ENCODE data around the gene KIF5A. TPM values are rescaled to one million over a fixed set of nuclear protein-coding genes. Genes with fewer than 3 reads are reported as not detected.
"Not testable (repeated sequence)": the region's sequence is repeated elsewhere in the genome, so short reads cannot be mapped to it uniquely, and the experiment has no call there.

Gene KIF5A
- total and polyA plus RNA-seq, 2 experiments from 2014 or later = 0.11 to 0.36 TPM

- Histone ChIP-seq H3K27ac (peak overlapping the region; percentile 62), H3K4me1 (ENCODE audit: low read depth) (peaks cover 11% of the 10 kb centered on the region), H3K4me3 (no peak overlapping the region), H3K9me3 (ENCODE audit: low read depth) (no peaks in the 10 kb centered on the region), H3K36me3 (peaks cover 55% of the 10 kb centered on the region), H3K27me3 (no peaks in the 10 kb centered on the region)
- peak in 1 of 2 donors; percentile 10 for DNase-seq (ENCODE audit: low read depth in 1 of 2, low spot score in 1 of 2)
- no peak for TF ChIP-seq CTCF (IDR thresholded peaks at IDR 0.05; ENCODE audit: low read depth, low read length)
These were observed 34.4 kb upstream of the KIF5A start for GRCh38 chr12:57515408-57515933.

- Histone ChIP-seq H3K36me3 (peaks cover 55% of the 10 kb centered on the region), H3K27ac (peak overlapping the region; percentile 62), H3K4me1 (ENCODE audit: low read depth) (peaks cover 13% of the 10 kb centered on the region), H3K9me3 (ENCODE audit: low read depth) (no peaks in the 10 kb centered on the region), H3K27me3 (no peaks in the 10 kb centered on the region), H3K4me3 (no peak overlapping the region)
- TF ChIP-seq CTCF (IDR thresholded peaks at IDR 0.05; ENCODE audit: low read depth, low read length) = no peak
- DNase-seq (ENCODE audit: low read depth in 1 of 2, low spot score in 1 of 2) = peak in 1 of 2 donors; percentile 22
These were observed 33.8 kb upstream of the KIF5A start for GRCh38 chr12:57515934-57516541.

GRCh38 chr12:57516617-57517153, 33.2 kb upstream of the KIF5A start:
- Histone ChIP-seq H3K27ac (peak overlapping the region; percentile 39), H3K4me1 (ENCODE audit: low read depth) (peaks cover 19% of the 10 kb centered on the region), H3K4me3 (no peak overlapping the region), H3K9me3 (ENCODE audit: low read depth) (no peaks in the 10 kb centered on the region), H3K36me3 (peaks cover 52% of the 10 kb centered on the region), H3K27me3 (no peaks in the 10 kb centered on the region)
- DNase-seq (ENCODE audit: low read depth in 1 of 2, low spot score in 1 of 2) = no peak
- TF ChIP-seq CTCF (IDR thresholded peaks at IDR 0.05; ENCODE audit: low read depth, low read length) = no peak

GRCh38 chr12:57517187-57517586, 32.7 kb upstream of the KIF5A start:
- Histone ChIP-seq H3K27ac (peak overlapping the region; percentile 39), H3K4me3 (no peak overlapping the region), H3K9me3 (ENCODE audit: low read depth) (no peaks in the 10 kb centered on the region), H3K27me3 (no peaks in the 10 kb centered on the region), H3K36me3 (peaks cover 47% of the 10 kb centered on the region), H3K4me1 (ENCODE audit: low read depth) (peaks cover 22% of the 10 kb centered on the region)
- DNase-seq (ENCODE audit: low read depth in 1 of 2, low spot score in 1 of 2) = peak in 1 of 2 donors; percentile 50
- no peak for TF ChIP-seq CTCF (IDR thresholded peaks at IDR 0.05; ENCODE audit: low read depth, low read length)

- Histone ChIP-seq H3K36me3 (peaks cover 42% of the 10 kb centered on the region), H3K4me1 (ENCODE audit: low read depth) (peaks cover 22% of the 10 kb centered on the region)
- not testable (repeated sequence) for H3K4me3 ChIP-seq; DNase-seq (ENCODE audit: low read depth in 1 of 2, low spot score in 1 of 2); H3K27ac ChIP-seq; H3K9me3 ChIP-seq (ENCODE audit: low read depth); H3K27me3 ChIP-seq
These were observed 32.1 kb upstream of the KIF5A start for GRCh38 chr12:57517718-57518117.

All from cardiac muscle cell (in vitro differentiated cells and primary cell).